ENCODE data around the gene ATG5.

DNA sequence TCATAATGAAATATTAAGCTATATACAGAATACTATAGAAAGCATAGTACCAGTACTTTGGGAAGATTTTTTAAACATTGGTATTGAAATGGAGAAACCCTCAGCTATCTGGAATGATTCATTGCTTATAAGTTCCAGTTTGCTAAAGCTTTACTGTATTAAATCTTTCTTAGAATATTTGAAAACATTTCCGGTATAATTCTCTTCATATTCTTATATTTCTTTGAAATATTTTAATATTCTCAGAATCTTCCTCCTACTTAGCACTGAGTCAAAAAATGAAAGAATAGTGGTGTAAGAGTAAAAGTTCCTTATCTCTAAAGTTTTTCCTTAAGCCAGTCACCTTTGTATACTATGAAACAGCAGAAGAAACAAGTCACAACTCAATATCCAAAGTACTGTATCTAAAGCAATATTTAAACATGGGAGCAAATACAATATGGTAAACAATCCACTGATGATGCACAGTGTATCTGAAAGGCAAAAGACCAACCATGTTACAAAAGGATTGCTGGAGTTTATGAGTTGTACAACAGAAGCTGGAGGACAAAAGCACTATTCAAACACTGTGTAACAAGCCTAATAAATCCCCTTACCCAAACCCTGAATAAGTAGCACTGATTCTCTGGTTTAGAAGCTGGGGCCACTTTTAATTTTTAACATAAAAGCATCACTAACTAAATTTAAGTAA is 137.3 kb downstream of the ATG5 start:
- TF ChIP-seq BACH2 (CRISPR knock-in tag; IDR thresholded peaks at IDR 0.05; ENCODE audit: borderline replicate concordance), result no peak
- TF ChIP-seq ESRRG (CRISPR knock-in tag; IDR thresholded peaks at IDR 0.05), result no peak
- no peak for TF ChIP-seq ISL1 (CRISPR knock-in tag; IDR thresholded peaks at IDR 0.05)
- no peak for TF ChIP-seq RARB (CRISPR knock-in tag; IDR thresholded peaks at IDR 0.05)
- TF ChIP-seq ZNF70 (CRISPR knock-in tag; IDR thresholded peaks at IDR 0.05), result no peak
- TF ChIP-seq CSDC2 (CRISPR knock-in tag; IDR thresholded peaks at IDR 0.05), result no peak
- TF ChIP-seq GLIS3 (CRISPR knock-in tag; IDR thresholded peaks at IDR 0.05), result no peak
- no peak for TF ChIP-seq ARNTL (CRISPR knock-in tag; IDR thresholded peaks at IDR 0.05; ENCODE audit: borderline replicate concordance, low read depth)

Data from SK-N-SH treated with all-trans-retinoic acid at 6 μM for 48 hours (cell line).